ENCODE measurements around the gene AKR1B15.

DNA sequence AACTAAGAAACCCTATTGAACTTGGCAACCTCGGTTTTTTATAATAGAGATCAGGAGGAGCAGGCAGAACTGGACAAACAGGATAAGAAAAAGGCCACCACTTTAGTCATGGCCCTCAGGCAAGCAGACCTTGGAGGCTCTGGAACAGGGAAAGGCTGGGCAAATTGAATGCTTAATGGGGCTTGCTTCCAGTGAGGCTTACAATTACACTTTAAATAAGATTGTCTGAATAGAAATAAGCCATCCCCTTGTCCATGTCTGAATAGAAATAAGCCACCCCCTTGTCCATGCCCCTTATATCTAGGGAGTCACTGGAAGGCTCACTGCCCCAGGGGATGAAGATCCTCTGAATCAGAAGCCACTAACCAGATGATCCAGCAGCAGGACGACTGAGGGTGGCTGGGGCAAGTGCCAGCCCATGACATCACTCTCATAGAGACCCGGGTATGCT is 40.6 kb downstream of the AKR1B15 start:
- TF ChIP-seq, protein P1, sequence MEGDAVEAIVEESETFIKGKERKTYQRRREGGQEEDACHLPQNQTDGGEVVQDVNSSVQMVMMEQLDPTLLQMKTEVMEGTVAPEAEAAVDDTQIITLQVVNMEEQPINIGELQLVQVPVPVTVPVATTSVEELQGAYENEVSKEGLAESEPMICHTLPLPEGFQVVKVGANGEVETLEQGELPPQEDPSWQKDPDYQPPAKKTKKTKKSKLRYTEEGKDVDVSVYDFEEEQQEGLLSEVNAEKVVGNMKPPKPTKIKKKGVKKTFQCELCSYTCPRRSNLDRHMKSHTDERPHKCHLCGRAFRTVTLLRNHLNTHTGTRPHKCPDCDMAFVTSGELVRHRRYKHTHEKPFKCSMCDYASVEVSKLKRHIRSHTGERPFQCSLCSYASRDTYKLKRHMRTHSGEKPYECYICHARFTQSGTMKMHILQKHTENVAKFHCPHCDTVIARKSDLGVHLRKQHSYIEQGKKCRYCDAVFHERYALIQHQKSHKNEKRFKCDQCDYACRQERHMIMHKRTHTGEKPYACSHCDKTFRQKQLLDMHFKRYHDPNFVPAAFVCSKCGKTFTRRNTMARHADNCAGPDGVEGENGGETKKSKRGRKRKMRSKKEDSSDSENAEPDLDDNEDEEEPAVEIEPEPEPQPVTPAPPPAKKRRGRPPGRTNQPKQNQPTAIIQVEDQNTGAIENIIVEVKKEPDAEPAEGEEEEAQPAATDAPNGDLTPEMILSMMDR (IDR thresholded peaks at IDR 0.05), result no peak
- TF ChIP-seq POLR2A (IDR thresholded peaks at IDR 0.05), result no peak

Data from lower leg skin (tissue), 3 donors.